GM10248 (cell line): Measurements from ENCODE around the gene MYO10.
"Not testable (repeated sequence)": the region's sequence is repeated elsewhere in the genome, so short reads cannot be mapped to it uniquely, and the experiment has no call there.

Experiments
- CTCF ChIA-PET: fragments of 300-600 bp; sonication (Branson Sonifier 250); formaldehyde crosslinking; extraction: SDS; loops from one replicate; lab custom pipeline; 2021; ENCODE audit warnings: antibody characterized with exemption; lab: Yijun Ruan, JAX
- POLR2A ChIA-PET: fragments of 350-650 bp; sonication (Branson Sonifier 250); formaldehyde crosslinking; extraction: SDS; loops from one replicate; lab custom pipeline; 2020; ENCODE audit warnings: antibody characterized with exemption; lab: Yijun Ruan, JAX
- DNase-seq: peaks from one replicate; pipeline ENCODE4 v3.0.0; 2012; ENCODE audit errors: extremely low spot score
- TF ChIP-seq, protein P1 (sequence below): IDR thresholded peaks from 2 replicates; pipeline ENCODE4 v1.5.1; 2012; ENCODE audit warnings: mild to moderate bottlenecking, low read depth; ENCODE audit errors: extremely low read depth, missing control alignments, control extremely low read depth

MYO10 gene

DNA sequence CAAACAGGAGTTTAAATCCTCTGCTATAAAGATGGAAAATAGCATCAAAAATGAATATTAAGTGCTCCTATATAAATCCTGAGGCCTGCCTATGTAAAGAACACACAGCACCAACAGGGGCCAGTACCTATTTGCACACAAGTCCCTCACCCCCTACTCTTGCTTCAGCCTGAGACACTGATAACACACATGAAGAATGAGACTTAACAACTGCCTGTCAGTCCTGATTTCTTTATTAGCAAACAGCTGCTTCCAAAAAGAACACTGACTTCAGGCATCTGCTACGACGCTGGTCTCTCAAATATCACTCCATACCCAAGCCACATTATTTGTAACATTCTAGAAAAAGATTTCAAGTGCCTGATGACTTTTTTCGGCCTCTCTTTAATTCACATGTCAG lies 55.5 kb downstream of the MYO10 start:
- POLR2A ChIA-PET, result no interaction called here
- TF ChIP-seq, protein P1, sequence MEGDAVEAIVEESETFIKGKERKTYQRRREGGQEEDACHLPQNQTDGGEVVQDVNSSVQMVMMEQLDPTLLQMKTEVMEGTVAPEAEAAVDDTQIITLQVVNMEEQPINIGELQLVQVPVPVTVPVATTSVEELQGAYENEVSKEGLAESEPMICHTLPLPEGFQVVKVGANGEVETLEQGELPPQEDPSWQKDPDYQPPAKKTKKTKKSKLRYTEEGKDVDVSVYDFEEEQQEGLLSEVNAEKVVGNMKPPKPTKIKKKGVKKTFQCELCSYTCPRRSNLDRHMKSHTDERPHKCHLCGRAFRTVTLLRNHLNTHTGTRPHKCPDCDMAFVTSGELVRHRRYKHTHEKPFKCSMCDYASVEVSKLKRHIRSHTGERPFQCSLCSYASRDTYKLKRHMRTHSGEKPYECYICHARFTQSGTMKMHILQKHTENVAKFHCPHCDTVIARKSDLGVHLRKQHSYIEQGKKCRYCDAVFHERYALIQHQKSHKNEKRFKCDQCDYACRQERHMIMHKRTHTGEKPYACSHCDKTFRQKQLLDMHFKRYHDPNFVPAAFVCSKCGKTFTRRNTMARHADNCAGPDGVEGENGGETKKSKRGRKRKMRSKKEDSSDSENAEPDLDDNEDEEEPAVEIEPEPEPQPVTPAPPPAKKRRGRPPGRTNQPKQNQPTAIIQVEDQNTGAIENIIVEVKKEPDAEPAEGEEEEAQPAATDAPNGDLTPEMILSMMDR, result no peak
- CTCF ChIA-PET, result no interaction called here
- DNase-seq, result no peak

DNA sequence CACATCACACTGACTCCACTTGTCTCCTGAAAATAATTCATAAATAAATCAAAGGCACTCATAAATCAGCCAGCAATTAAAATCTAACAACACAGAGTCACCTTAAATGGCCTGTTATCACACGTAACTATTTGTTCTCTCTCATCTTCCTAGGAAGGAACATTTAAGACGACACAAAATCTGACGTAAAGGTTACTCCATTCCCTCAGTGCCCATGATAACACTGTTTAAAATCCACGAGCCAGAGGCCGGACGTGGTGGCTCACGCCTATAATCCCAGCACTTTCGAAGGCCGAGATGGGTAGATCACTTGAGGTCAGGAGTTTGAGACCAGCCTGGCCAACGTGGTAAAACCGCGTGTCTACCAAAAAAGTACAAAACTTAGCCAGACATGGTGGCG lies 56.4 kb downstream of the MYO10 start:
- CTCF ChIA-PET, result interaction anchor here (1.1 kb wide), 1 partner anchor 253 kb away, joined by 3 read pairs; no protein-coding TSS in a partner anchor
- TF ChIP-seq, protein P1, result no peak
- POLR2A ChIA-PET, result no interaction called here
- no peak for DNase-seq

DNA sequence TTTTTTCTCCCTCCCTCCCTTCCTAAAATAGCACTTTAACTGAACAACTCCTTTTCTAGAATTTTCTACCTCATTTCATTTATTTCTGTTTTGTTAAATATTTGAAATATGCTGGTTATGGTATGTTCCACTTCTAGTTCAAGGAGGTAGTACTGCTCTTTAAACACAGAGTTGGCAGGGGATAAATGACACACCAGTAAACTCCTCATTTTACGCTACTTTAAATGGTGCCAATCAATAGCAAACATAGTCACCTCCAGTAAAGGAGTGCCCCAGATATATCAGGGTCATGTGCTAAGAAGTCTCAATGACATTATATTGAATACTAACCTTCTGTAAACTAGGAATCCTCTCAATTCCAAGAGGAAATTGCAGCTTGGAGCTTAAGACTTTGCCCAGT lies 56.9 kb downstream of the MYO10 start:
- TF ChIP-seq, protein P1, result no peak
- CTCF ChIA-PET, result interaction anchor here (1.1 kb wide), 1 partner anchor 254 kb away, joined by 3 read pairs; no protein-coding TSS in a partner anchor
- POLR2A ChIA-PET, result no interaction called here
- DNase-seq, result no peak

DNA sequence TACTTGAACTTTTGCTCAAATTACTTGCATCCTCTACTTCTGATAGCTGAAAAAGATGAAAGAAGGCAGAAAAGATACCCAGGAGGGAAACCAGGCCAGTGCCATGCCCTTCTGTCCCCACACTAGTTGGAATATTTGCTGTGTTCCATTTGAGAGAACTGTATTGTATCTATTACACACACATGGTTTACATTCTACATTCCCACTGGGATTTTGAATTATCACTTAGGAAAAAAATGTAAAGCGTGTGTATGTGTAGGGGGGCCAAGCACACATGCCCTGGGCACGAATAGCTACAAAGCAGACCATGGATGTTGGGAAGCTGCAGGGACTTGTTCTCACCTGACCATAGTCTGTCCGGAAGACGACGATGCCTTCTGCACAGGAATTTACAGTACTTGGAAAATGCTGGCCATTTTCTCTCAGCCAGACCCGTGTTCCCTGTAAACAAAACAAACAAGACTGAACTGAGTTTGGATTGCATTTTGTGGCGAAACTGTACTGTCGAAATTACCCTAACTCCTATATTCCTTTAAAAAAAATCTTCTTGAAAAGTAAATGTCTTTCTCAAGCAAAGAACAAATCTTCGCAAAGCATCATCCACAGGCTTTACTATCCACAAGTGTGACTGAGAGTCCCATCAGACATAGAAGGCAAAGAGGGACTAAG lies 58.7 kb downstream of the MYO10 start:
- CTCF ChIA-PET, result no interaction called here
- TF ChIP-seq, protein P1, result no peak
- DNase-seq, result no peak
- POLR2A ChIA-PET, result no interaction called here

DNA sequence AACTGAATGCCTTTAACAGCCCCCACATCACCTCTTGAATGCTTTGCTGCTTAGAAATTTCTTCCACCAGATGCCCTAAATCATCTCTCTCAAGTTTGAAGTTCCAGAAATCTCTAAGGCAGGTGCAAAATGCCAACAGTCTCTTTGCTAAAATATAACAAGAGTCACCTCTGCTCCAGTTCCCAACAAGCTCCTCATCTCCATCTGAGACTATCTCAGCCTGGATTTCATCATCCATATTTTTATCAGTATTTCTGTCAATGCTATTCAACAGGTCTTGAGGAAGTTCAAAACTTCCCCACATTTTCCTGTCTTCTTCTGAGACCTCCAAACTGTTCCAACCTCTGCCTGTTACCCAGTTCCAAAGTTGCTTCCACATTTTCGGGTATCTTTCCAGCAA lies 61.7 kb downstream of the MYO10 start:
- POLR2A ChIA-PET, CTCF ChIA-PET: not testable (repeated sequence)

DNA sequence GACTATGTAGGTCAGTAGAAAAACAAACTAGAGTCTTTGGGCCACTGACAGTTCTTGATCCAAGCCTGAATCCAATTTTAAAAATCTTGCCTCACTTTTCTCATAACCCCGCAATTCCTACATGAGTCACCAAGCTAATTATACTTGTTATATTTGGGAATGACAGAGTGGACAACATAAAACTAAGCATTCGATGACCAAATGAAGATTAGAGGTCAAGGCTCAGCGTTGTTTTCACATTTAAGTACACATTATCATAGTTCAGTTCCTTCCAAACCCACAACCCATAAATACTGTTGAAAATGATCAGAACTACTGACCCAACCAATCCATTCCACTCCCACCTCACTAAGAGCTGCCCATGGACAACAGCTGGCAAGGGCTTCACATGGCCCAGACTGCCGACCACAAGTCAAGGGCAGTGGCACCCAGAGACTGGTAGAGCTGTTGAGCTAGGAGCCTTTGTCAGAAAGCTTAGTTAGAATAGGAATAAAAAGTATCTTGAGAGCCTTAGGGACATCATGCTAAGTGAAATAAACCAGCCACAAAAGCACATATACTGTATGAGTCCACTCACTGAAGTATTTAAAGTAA lies 64.2 kb downstream of the MYO10 start:
- CTCF ChIA-PET, result no interaction called here
- TF ChIP-seq, protein P1, result no peak
- POLR2A ChIA-PET, result no interaction called here
- no peak for DNase-seq

More for the DNA sequence above, 61.7 kb downstream of the MYO10 start:
- DNase-seq, result not testable (repeated sequence)

DNA sequence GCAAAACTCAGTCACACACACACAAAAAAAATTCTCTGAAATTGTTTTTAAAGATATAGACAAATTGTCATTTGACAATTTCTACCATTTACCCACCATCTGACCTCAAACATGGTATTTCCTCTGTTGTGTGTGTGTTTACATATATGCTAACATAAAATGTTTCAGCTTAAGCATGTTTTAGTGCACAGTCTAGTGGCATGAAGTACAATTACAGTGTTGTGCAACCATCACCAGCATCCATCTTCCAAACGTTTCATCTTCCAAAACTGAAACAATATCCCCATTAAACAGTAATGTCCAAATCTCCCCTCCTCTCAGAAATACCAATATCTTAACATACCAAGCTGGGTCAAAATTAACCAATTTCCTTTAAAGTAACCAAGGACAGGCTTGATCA lies 65.2 kb downstream of the MYO10 start:
- DNase-seq, result no peak
- CTCF ChIA-PET, result no interaction called here
- POLR2A ChIA-PET, result no interaction called here
- TF ChIP-seq, protein P1, result no peak
